WTC11 (cell line): ENCODE results near the gene MAPK11. TPM values are rescaled to one million over a fixed set of nuclear protein-coding genes. Genes with fewer than 3 reads are reported as not detected.

Source experiments
- ATF1 ChIP-seq: sonication (generic); formaldehyde crosslinking; IDR thresholded peaks from 2 replicates; pipeline ENCODE4 v1.8.1; 2023; ENCODE audit warnings: mild to moderate bottlenecking, moderate library complexity, missing genetic modification reagents
- CREB1 ChIP-seq: sonication (generic); formaldehyde crosslinking; IDR thresholded peaks from 2 replicates; pipeline ENCODE4 v1.8.0; 2023; ENCODE audit warnings: mild to moderate bottlenecking, missing genetic modification reagents
- ELF4 ChIP-seq: sonication (generic); formaldehyde crosslinking; IDR thresholded peaks from 2 replicates; pipeline ENCODE4 v1.8.1; 2022; ENCODE audit warnings: low read depth, mild to moderate bottlenecking, moderate library complexity, missing genetic modification reagents
- EMX1 ChIP-seq: fragments of 250-450 bp; sonication (Bioruptor Pico); IDR thresholded peaks from 2 replicates; pipeline ENCODE4 v1.8.0; 2021; ENCODE audit warnings: mild to moderate bottlenecking
- FOXJ3 ChIP-seq: sonication (generic); formaldehyde crosslinking; IDR thresholded peaks from 2 replicates; pipeline ENCODE4 v1.9.0; 2021; ENCODE audit warnings: missing genetic modification reagents, mild to moderate bottlenecking, borderline replicate concordance
- HMGA2 ChIP-seq: fragments of 250-450 bp; sonication (Bioruptor Pico); IDR thresholded peaks from 2 replicates; pipeline ENCODE4 v1.4.0; 2021; ENCODE audit warnings: mild to moderate bottlenecking, moderate library complexity
- NR1H2 ChIP-seq: sonication (generic); formaldehyde crosslinking; IDR thresholded peaks from 2 replicates; pipeline ENCODE4 v1.9.0; 2021; ENCODE audit warnings: mild to moderate bottlenecking, moderate library complexity, missing genetic modification reagents
- RORB ChIP-seq: fragments of 250-450 bp; sonication (Bioruptor Pico); IDR thresholded peaks from 2 replicates; pipeline ENCODE4 v1.9.0; 2021; ENCODE audit warnings: mild to moderate bottlenecking
- SMAD4 ChIP-seq: sonication (generic); formaldehyde crosslinking; IDR thresholded peaks from 2 replicates; pipeline ENCODE4 v1.8.0; 2022; ENCODE audit warnings: mild to moderate bottlenecking, missing genetic modification reagents
- SP1 ChIP-seq: sonication (generic); formaldehyde crosslinking; conservative IDR thresholded peaks from 2 replicates; pipeline ENCODE4 v1.8.1; 2022; ENCODE audit warnings: missing genetic modification reagents
- TEAD4 ChIP-seq: sonication (generic); formaldehyde crosslinking; IDR thresholded peaks from 2 replicates; pipeline ENCODE4 v1.8.0; 2022; ENCODE audit warnings: mild to moderate bottlenecking, missing genetic modification reagents
- TP53 ChIP-seq: sonication (generic); formaldehyde crosslinking; IDR thresholded peaks from 2 replicates; pipeline ENCODE4 v1.8.1; 2023; ENCODE audit warnings: mild to moderate bottlenecking, missing genetic modification reagents
- ZNF138 ChIP-seq: sonication (generic); formaldehyde crosslinking; conservative IDR thresholded peaks from 2 replicates; pipeline ENCODE4 v1.8.1; 2022; ENCODE audit warnings: mild to moderate bottlenecking, moderate library complexity, missing genetic modification reagents
- ZNF416 ChIP-seq: fragments of 250-450 bp; sonication (Bioruptor Pico); IDR thresholded peaks from 2 replicates; pipeline ENCODE4 v1.9.0; 2021; ENCODE audit warnings: mild to moderate bottlenecking, inconsistent platforms
- total RNA-seq: library from RNA; stranded (reverse); gene quantifications from 3 replicates; pipeline ENCODE4 v1.2.3, GENCODE V29; 2021
- TF ChIP-seq, protein P1 (sequence below): sonication (generic); formaldehyde crosslinking; IDR thresholded peaks from 2 replicates; pipeline ENCODE4 v1.8.1; 2023; ENCODE audit warnings: mild to moderate bottlenecking, moderate library complexity, missing genetic modification reagents
- TF ChIP-seq, protein P2 (sequence below): sonication (generic); formaldehyde crosslinking; IDR thresholded peaks from 2 replicates; pipeline ENCODE4 v1.8.0; 2022; ENCODE audit warnings: mild to moderate bottlenecking, missing genetic modification reagents
- TF ChIP-seq, protein P3 (sequence below): sonication (generic); formaldehyde crosslinking; IDR thresholded peaks from 2 replicates; pipeline ENCODE4 v1.8.1; 2022; ENCODE audit warnings: low read depth, missing genetic modification reagents, borderline replicate concordance
- TF ChIP-seq, protein P4 (sequence below): sonication (generic); formaldehyde crosslinking; IDR thresholded peaks from 2 replicates; pipeline ENCODE4 v1.8.0; 2023; ENCODE audit warnings: missing genetic modification reagents, mild to moderate bottlenecking, borderline replicate concordance
- TF ChIP-seq, protein P5 (sequence below): fragments of 250-450 bp; sonication (Bioruptor Pico); IDR thresholded peaks from 2 replicates; pipeline ENCODE4 v1.9.0; 2021; ENCODE audit warnings: moderate library complexity, mild to moderate bottlenecking, inconsistent platforms, borderline replicate concordance
- TF ChIP-seq, protein P6 (sequence below): fragments of 200-600 bp; IDR thresholded peaks from 2 replicates; pipeline ENCODE4 v1.8.0; 2022; ENCODE audit warnings: antibody characterized with exemption
- TF ChIP-seq, protein P7 (sequence below): fragments of 250-450 bp; sonication (Bioruptor Pico); IDR thresholded peaks from 2 replicates; pipeline ENCODE4 v2.1.2; 2022; ENCODE audit warnings: mild to moderate bottlenecking, moderate library complexity

Gene MAPK11
- total RNA-seq, 1 experiment from 2014 or later, result 2.3 TPM

DNA sequence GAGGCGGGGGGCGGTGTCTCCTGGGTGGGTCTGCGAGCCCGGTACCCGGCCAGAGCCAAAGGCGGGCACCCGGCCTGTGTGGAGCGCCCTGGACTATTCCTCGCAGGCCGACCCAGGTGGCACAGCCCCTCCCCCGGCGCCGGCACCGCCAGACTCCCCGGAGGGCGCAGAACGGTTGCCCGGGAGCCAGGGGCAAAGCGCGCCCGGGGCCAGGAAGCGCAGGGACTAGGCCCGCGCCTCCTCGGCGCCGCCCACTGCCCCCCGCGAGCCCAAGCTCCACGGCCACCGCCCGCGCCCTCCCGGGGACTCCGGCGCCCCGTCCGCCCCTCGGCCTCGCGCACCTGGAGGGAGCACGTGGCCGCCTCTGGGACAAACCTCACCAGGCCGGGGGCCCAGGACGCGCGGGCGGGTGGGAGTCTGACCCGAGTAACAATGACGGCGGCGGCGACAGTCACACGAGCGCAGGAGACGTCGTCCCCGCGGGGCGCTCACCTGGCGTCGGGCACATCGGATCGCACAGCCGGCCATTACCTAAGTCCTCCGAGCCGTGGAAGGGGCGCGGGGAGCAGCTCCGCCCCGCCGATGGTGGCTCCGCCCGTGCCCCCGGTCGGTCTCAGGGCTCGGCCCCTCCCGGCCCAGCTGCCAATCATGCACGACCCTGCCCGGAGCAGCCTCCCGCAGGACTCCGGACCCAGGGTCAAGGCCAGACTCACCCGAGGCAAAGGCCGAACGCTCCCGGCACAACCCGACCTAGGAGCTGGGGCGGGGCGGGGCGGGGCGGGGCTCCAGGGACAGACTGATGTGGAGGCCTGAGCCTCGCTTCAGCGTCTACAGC is 29.8 kb upstream of the MAPK11 start (continued):
- TF ChIP-seq SMAD4 (CRISPR knock-in tag) (no peak), NR1H2 (no peak), RORB (CRISPR knock-in tag) (no peak), FOXJ3 (no peak), CREB1 (CRISPR knock-in tag) (no peak), EMX1 (no peak), SP1 (CRISPR knock-in tag) (peak; percentile 55), HMGA2 (CRISPR knock-in tag) (no peak), ELF4 (CRISPR knock-in tag) (0 out of 2 replicates have a peak, but pooled peaks have one; percentile 52), ZNF416 (no peak), ZNF138 (no peak), ATF1 (CRISPR knock-in tag) (no peak), TEAD4 (CRISPR knock-in tag) (no peak), TP53 (CRISPR knock-in tag) (no peak)
- TF ChIP-seq, protein P1, sequence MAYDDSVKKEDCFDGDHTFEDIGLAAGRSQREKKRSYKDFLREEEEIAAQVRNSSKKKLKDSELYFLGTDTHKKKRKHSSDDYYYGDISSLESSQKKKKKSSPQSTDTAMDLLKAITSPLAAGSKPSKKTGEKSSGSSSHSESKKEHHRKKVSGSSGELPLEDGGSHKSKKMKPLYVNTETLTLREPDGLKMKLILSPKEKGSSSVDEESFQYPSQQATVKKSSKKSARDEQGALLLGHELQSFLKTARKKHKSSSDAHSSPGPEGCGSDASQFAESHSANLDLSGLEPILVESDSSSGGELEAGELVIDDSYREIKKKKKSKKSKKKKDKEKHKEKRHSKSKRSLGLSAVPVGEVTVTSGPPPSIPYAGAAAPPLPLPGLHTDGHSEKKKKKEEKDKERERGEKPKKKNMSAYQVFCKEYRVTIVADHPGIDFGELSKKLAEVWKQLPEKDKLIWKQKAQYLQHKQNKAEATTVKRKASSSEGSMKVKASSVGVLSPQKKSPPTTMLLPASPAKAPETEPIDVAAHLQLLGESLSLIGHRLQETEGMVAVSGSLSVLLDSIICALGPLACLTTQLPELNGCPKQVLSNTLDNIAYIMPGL (CRISPR knock-in tag), result no peak
- TF ChIP-seq, protein P2, sequence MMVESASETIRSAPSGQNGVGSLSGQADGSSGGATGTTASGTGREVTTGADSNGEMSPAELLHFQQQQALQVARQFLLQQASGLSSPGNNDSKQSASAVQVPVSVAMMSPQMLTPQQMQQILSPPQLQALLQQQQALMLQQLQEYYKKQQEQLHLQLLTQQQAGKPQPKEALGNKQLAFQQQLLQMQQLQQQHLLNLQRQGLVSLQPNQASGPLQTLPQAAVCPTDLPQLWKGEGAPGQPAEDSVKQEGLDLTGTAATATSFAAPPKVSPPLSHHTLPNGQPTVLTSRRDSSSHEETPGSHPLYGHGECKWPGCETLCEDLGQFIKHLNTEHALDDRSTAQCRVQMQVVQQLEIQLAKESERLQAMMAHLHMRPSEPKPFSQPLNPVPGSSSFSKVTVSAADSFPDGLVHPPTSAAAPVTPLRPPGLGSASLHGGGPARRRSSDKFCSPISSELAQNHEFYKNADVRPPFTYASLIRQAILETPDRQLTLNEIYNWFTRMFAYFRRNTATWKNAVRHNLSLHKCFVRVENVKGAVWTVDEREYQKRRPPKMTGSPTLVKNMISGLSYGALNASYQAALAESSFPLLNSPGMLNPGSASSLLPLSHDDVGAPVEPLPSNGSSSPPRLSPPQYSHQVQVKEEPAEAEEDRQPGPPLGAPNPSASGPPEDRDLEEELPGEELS (CRISPR knock-in tag), result peak; percentile 85
- TF ChIP-seq, protein P3, sequence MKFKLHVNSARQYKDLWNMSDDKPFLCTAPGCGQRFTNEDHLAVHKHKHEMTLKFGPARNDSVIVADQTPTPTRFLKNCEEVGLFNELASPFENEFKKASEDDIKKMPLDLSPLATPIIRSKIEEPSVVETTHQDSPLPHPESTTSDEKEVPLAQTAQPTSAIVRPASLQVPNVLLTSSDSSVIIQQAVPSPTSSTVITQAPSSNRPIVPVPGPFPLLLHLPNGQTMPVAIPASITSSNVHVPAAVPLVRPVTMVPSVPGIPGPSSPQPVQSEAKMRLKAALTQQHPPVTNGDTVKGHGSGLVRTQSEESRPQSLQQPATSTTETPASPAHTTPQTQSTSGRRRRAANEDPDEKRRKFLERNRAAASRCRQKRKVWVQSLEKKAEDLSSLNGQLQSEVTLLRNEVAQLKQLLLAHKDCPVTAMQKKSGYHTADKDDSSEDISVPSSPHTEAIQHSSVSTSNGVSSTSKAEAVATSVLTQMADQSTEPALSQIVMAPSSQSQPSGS (CRISPR knock-in tag), result no peak
- TF ChIP-seq, protein P4, sequence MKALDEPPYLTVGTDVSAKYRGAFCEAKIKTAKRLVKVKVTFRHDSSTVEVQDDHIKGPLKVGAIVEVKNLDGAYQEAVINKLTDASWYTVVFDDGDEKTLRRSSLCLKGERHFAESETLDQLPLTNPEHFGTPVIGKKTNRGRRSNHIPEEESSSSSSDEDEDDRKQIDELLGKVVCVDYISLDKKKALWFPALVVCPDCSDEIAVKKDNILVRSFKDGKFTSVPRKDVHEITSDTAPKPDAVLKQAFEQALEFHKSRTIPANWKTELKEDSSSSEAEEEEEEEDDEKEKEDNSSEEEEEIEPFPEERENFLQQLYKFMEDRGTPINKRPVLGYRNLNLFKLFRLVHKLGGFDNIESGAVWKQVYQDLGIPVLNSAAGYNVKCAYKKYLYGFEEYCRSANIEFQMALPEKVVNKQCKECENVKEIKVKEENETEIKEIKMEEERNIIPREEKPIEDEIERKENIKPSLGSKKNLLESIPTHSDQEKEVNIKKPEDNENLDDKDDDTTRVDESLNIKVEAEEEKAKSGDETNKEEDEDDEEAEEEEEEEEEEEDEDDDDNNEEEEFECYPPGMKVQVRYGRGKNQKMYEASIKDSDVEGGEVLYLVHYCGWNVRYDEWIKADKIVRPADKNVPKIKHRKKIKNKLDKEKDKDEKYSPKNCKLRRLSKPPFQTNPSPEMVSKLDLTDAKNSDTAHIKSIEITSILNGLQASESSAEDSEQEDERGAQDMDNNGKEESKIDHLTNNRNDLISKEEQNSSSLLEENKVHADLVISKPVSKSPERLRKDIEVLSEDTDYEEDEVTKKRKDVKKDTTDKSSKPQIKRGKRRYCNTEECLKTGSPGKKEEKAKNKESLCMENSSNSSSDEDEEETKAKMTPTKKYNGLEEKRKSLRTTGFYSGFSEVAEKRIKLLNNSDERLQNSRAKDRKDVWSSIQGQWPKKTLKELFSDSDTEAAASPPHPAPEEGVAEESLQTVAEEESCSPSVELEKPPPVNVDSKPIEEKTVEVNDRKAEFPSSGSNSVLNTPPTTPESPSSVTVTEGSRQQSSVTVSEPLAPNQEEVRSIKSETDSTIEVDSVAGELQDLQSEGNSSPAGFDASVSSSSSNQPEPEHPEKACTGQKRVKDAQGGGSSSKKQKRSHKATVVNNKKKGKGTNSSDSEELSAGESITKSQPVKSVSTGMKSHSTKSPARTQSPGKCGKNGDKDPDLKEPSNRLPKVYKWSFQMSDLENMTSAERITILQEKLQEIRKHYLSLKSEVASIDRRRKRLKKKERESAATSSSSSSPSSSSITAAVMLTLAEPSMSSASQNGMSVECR, result no peak
- TF ChIP-seq, protein P5, sequence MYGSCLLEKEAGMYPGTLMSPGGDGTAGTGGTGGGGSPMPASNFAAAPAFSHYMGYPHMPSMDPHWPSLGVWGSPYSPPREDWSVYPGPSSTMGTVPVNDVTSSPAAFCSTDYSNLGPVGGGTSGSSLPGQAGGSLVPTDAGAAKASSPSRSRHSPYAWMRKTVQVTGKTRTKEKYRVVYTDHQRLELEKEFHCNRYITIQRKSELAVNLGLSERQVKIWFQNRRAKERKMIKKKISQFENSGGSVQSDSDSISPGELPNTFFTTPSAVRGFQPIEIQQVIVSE (CRISPR knock-in tag), result no peak
- TF ChIP-seq, protein P6, sequence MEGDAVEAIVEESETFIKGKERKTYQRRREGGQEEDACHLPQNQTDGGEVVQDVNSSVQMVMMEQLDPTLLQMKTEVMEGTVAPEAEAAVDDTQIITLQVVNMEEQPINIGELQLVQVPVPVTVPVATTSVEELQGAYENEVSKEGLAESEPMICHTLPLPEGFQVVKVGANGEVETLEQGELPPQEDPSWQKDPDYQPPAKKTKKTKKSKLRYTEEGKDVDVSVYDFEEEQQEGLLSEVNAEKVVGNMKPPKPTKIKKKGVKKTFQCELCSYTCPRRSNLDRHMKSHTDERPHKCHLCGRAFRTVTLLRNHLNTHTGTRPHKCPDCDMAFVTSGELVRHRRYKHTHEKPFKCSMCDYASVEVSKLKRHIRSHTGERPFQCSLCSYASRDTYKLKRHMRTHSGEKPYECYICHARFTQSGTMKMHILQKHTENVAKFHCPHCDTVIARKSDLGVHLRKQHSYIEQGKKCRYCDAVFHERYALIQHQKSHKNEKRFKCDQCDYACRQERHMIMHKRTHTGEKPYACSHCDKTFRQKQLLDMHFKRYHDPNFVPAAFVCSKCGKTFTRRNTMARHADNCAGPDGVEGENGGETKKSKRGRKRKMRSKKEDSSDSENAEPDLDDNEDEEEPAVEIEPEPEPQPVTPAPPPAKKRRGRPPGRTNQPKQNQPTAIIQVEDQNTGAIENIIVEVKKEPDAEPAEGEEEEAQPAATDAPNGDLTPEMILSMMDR, result no peak
- TF ChIP-seq, protein P7, sequence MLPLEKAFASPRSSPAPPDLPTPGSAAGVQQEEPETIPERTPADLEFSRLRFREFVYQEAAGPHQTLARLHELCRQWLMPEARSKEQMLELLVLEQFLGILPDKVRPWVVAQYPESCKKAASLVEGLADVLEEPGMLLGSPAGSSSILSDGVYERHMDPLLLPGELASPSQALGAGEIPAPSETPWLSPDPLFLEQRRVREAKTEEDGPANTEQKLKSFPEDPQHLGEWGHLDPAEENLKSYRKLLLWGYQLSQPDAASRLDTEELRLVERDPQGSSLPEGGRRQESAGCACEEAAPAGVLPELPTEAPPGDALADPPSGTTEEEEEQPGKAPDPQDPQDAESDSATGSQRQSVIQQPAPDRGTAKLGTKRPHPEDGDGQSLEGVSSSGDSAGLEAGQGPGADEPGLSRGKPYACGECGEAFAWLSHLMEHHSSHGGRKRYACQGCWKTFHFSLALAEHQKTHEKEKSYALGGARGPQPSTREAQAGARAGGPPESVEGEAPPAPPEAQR (CRISPR knock-in tag), result no peak
